H9 (cell line): ENCODE results near the gene PI16. TPM values are rescaled to one million over a fixed set of nuclear protein-coding genes. Genes with fewer than 3 reads are reported as not detected.

Source experiments
- DNase-seq: peaks from one replicate; pipeline ENCODE4 v3.0.0-alpha.2; 2017
- H2AFZ ChIP-seq: one replicate; pipeline ENCODE4 v1.6.1; 2013; ENCODE audit warnings: mild to moderate bottlenecking, low read length, control low read depth, moderate library complexity
- H2AK5ac ChIP-seq: 2 replicates; pipeline ENCODE4 v1.6.1; 2013; ENCODE audit warnings: low read length, control low read depth, mixed read lengths; ENCODE audit not compliant: insufficient read length
- H2BK120ac ChIP-seq: one replicate; pipeline ENCODE4 v1.6.1; 2013; ENCODE audit warnings: low read depth, mild to moderate bottlenecking, low read length, control low read depth, inconsistent platforms; ENCODE audit not compliant: poor library complexity, severe bottlenecking
- H2BK12ac ChIP-seq: 2 replicates; pipeline ENCODE4 v1.6.1; 2013; ENCODE audit warnings: low read length, control low read depth, mixed read lengths, low read depth; ENCODE audit not compliant: insufficient read length
- H2BK15ac ChIP-seq: 2 replicates; pipeline ENCODE4 v1.6.1; 2013; ENCODE audit warnings: low read depth, low read length, control low read depth
- H2BK20ac ChIP-seq: one replicate; pipeline ENCODE4 v1.6.1; 2013; ENCODE audit warnings: low read depth, mild to moderate bottlenecking, low read length, control low read depth, inconsistent platforms; ENCODE audit not compliant: poor library complexity, severe bottlenecking
- H2BK5ac ChIP-seq: 2 replicates; pipeline ENCODE4 v1.6.1; 2013; ENCODE audit warnings: low read length, control low read depth, mixed read lengths; ENCODE audit not compliant: insufficient read length
- H3K14ac ChIP-seq: 2 replicates; pipeline ENCODE4 v1.6.1; 2013; ENCODE audit warnings: low read length, control low read depth; ENCODE audit not compliant: insufficient read depth
- H3K18ac ChIP-seq: 2 replicates; pipeline ENCODE4 v1.6.1; 2013; ENCODE audit warnings: low read depth, mild to moderate bottlenecking, mixed read lengths, low read length, control low read depth; ENCODE audit not compliant: insufficient read length
- H3K23ac ChIP-seq: 2 replicates; pipeline ENCODE4 v1.6.1; 2013; ENCODE audit warnings: low read length, control low read depth, mixed read lengths, low read depth; ENCODE audit not compliant: insufficient read length
- H3K23me2 ChIP-seq: 2 replicates; pipeline ENCODE4 v1.6.1; 2013; ENCODE audit warnings: low read depth, mild to moderate bottlenecking, mixed read lengths, low read length, control low read depth; ENCODE audit not compliant: insufficient read length, poor library complexity, severe bottlenecking
- H3K27ac ChIP-seq: 2 replicates; pipeline ENCODE4 v1.5.1; 2013; ENCODE audit warnings: low read length, control low read depth, mixed read lengths, low read depth; ENCODE audit not compliant: insufficient read length
- H3K27me3 ChIP-seq: 2 replicates; pipeline ENCODE4 v1.6.1; 2013; ENCODE audit warnings: low read length, control low read depth, inconsistent platforms; ENCODE audit not compliant: insufficient read depth
- H3K4ac ChIP-seq: 2 replicates; pipeline ENCODE4 v1.6.1; 2013; ENCODE audit warnings: low read depth, mild to moderate bottlenecking, control low read depth, inconsistent platforms, low read length, moderate library complexity
- H3K4me1 ChIP-seq: 2 replicates; pipeline ENCODE4 v1.6.1; 2013; ENCODE audit warnings: low read length, control low read depth, inconsistent platforms; ENCODE audit not compliant: insufficient read depth
- H3K4me2 ChIP-seq: 2 replicates; pipeline ENCODE4 v1.6.1; 2013; ENCODE audit warnings: low read length, control low read depth, mixed read lengths; ENCODE audit not compliant: insufficient read length, insufficient read depth
- H3K56ac ChIP-seq: 2 replicates; pipeline ENCODE4 v1.6.1; 2013; ENCODE audit warnings: low read depth, mild to moderate bottlenecking, mixed read lengths, low read length, control low read depth; ENCODE audit not compliant: insufficient read length
- H3K79me1 ChIP-seq: 2 replicates; pipeline ENCODE4 v1.6.1; 2013; ENCODE audit warnings: low read depth, mild to moderate bottlenecking, moderate library complexity, low read length, control low read depth, inconsistent platforms; ENCODE audit not compliant: insufficient read depth, poor library complexity, severe bottlenecking
- H3K79me2 ChIP-seq: 2 replicates; pipeline ENCODE4 v1.6.1; 2013; ENCODE audit warnings: low read length, control low read depth, inconsistent platforms; ENCODE audit not compliant: insufficient read depth
- H3K9ac ChIP-seq: 2 replicates; pipeline ENCODE4 v1.6.1; 2013; ENCODE audit warnings: low read length, control low read depth, mixed read lengths; ENCODE audit not compliant: insufficient read length; ENCODE audit errors: extremely low read depth
- H3K9me3 ChIP-seq: one replicate; pipeline ENCODE4 v1.6.1; 2013; ENCODE audit warnings: low read depth, low read length, inconsistent platforms; ENCODE audit not compliant: control insufficient read depth
- H3T11ph ChIP-seq: one replicate; pipeline ENCODE4 v1.6.1; 2013; ENCODE audit warnings: mild to moderate bottlenecking, low read length, control low read depth, inconsistent platforms
- H4K20me1 ChIP-seq: one replicate; pipeline ENCODE4 v1.6.1; 2013; ENCODE audit not compliant: control insufficient read depth, insufficient read length, insufficient read depth
- H4K5ac ChIP-seq: 2 replicates; pipeline ENCODE4 v1.6.1; 2013; ENCODE audit warnings: low read depth, mild to moderate bottlenecking, mixed read lengths, low read length, control low read depth; ENCODE audit not compliant: insufficient read length
- H4K8ac ChIP-seq: replicated peaks from 2 replicates; pipeline ENCODE4 v1.6.1; 2013; ENCODE audit warnings: low read length, control low read depth, mixed read lengths, low read depth; ENCODE audit not compliant: insufficient read length
- H4K91ac ChIP-seq: 2 replicates; pipeline ENCODE4 v1.6.1; 2013; ENCODE audit warnings: low read depth, mild to moderate bottlenecking, moderate library complexity, mixed read lengths, low read length, control low read depth; ENCODE audit not compliant: insufficient read length
- H3K27ac Mint-ChIP-seq, 3 experiments: 2 replicates in 2 of 3; 3 replicates in 1 of 3; pipeline ENCODE4 v1.8.0; 2020 to 2021; ENCODE audit warnings: mixed read lengths in 3 of 3, mild to moderate bottlenecking in 1 of 3, moderate library complexity in 1 of 3
- H3K27me3 Mint-ChIP-seq: 2 replicates; pipeline ENCODE4 v1.8.0; 2021; ENCODE audit warnings: low read depth, mild to moderate bottlenecking, moderate library complexity, mixed read lengths
- H3K36me3 Mint-ChIP-seq, 3 experiments: 2 replicates in 2 of 3; 3 replicates in 1 of 3; pipeline ENCODE4 v1.8.0; 2020 to 2021; ENCODE audit warnings: low read depth in 3 of 3, mixed read lengths in 3 of 3; ENCODE audit not compliant: insufficient read depth in 1 of 3
- H3K4me1 Mint-ChIP-seq, 2 experiments: 2 replicates each; pipeline ENCODE4 v1.8.0; 2020; ENCODE audit warnings: mixed read lengths in 2 of 2
- H3K4me3 Mint-ChIP-seq, 2 experiments: 2 replicates in 1 of 2; 3 replicates in 1 of 2; pipeline ENCODE4 v1.8.0; 2020 to 2021; ENCODE audit warnings: mild to moderate bottlenecking in 2 of 2, mixed read lengths in 2 of 2, moderate library complexity in 1 of 2
- H3K9me3 Mint-ChIP-seq, 2 experiments: 2 replicates in 1 of 2; 3 replicates in 1 of 2; pipeline ENCODE4 v1.8.0; 2020; ENCODE audit warnings: mild to moderate bottlenecking in 2 of 2, mixed read lengths in 2 of 2, moderate library complexity in 1 of 2
- CTCF ChIP-seq: fragments of 200-600 bp; sonication (generic); conservative IDR thresholded peaks from 3 replicates; pipeline ENCODE4 v1.8.0; 2021; ENCODE audit warnings: antibody characterized with exemption, mild to moderate bottlenecking
- WGBS: extraction: QIAGEN DNeasy Blood & Tissue Kit; methylation state at CpG from one replicate; pipeline ENCODE4 v1.1.7; 2013; ENCODE audit warnings: missing lambda C conversion rate, low lambda C conversion rate, mixed read lengths; ENCODE audit not compliant: insufficient read length; ENCODE audit errors: extremely low coverage; 5-methylcytosine and 5-hydroxymethylcytosine counted together
- total RNA-seq: library from RNA; stranded (reverse); gene quantifications from 2 replicates; pipeline ENCODE4 v1.2.1, GENCODE V29; 2021

PI16 gene
- total RNA-seq, 1 experiment from 2014 or later = not detected

GRCh38 chr6:37011656-37012378 lies 57.3 kb downstream of the PI16 start:
- H3K79me1 ChIP-seq = no peaks in the 10 kb centered on the region
- no peak overlapping the region for H3K27ac Mint-ChIP-seq
- H3K36me3 Mint-ChIP-seq = no peaks in the 10 kb centered on the region
- H3K4me1 ChIP-seq = no peaks in the 10 kb centered on the region
- H3K4me1 Mint-ChIP-seq = peaks cover 0 to 6% of the 10 kb centered on the region in 2 experiments; a peak in 1 of 4 replicates
- H4K20me1 ChIP-seq = no peaks in the 10 kb centered on the region
- no peak overlapping the region for H3T11ph ChIP-seq
- peaks cover 0 to 4% of the 10 kb centered on the region in 2 experiments; a peak in 1 of 5 replicates for H3K9me3 Mint-ChIP-seq
- H4K8ac ChIP-seq = no peak overlapping the region
- H2BK12ac ChIP-seq = no peak overlapping the region
- H3K56ac ChIP-seq = no peak overlapping the region
- WGBS = no CpG with 5 or more reads among the region's 11 CpGs
- no peak overlapping the region for H3K4me2 ChIP-seq
- no peak overlapping the region for H2BK20ac ChIP-seq
- H3K27me3 ChIP-seq = no peaks in the 10 kb centered on the region
- H3K23ac ChIP-seq = no peak overlapping the region
- no peak overlapping the region for H3K18ac ChIP-seq
- H3K9me3 ChIP-seq = no peaks in the 10 kb centered on the region
- no peak overlapping the region for H3K27ac ChIP-seq
- no peak overlapping the region for H3K4me3 Mint-ChIP-seq
- no peaks in the 10 kb centered on the region for H3K79me2 ChIP-seq
- no peak overlapping the region for H3K14ac ChIP-seq
- no peak for TF ChIP-seq CTCF
- H2AK5ac ChIP-seq = no peak overlapping the region
- H3K4ac ChIP-seq = no peak overlapping the region
- H2AFZ ChIP-seq = no peak overlapping the region
- DNase-seq = no peak
- no peak overlapping the region for H2BK5ac ChIP-seq
- H3K9ac ChIP-seq = no peak overlapping the region
- H4K91ac ChIP-seq = no peak overlapping the region
- no peaks in the 10 kb centered on the region for H3K23me2 ChIP-seq
- no peak overlapping the region for H4K5ac ChIP-seq
- H2BK15ac ChIP-seq = no peak overlapping the region
- no peaks in the 10 kb centered on the region for H3K27me3 Mint-ChIP-seq
- H2BK120ac ChIP-seq = no peak overlapping the region
